Measurements from ENCODE around the gene DDAH2.

DNA sequence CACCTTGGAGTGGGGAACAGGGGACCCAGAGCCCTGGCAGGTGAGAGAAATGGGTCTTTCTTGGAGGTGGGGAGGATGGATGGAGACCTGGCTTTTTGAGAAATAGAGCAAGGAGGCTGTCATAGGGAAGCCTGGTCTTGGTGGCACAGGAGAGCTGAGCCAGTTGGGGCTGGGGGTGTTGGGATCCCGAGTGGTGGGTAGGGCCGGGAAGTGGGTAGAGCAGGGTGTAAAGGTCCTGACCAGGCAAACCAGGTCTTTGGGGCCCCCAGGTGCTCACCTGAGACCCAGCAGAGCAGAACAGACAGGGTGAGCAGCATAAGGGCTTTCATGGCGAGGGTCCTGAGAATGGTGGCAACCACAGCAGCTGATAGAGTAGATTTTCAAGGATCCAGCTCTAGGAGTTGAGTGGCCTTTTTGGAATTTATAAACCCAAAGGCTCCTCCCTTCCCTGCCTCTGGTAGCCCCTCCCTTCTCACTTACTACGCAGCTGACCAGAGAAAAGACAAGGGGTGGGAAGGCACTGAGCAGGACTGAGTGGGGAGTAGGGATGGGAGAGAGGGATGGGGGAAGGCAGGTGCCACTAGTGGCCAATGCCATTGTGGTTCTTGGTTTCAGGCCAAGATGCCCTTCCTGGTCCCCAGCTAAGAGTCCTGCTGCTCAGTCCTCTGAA, 7.6 kb downstream of the DDAH2 start, which contains the start of gene LY6G6C:
- TF ChIP-seq, protein P1, sequence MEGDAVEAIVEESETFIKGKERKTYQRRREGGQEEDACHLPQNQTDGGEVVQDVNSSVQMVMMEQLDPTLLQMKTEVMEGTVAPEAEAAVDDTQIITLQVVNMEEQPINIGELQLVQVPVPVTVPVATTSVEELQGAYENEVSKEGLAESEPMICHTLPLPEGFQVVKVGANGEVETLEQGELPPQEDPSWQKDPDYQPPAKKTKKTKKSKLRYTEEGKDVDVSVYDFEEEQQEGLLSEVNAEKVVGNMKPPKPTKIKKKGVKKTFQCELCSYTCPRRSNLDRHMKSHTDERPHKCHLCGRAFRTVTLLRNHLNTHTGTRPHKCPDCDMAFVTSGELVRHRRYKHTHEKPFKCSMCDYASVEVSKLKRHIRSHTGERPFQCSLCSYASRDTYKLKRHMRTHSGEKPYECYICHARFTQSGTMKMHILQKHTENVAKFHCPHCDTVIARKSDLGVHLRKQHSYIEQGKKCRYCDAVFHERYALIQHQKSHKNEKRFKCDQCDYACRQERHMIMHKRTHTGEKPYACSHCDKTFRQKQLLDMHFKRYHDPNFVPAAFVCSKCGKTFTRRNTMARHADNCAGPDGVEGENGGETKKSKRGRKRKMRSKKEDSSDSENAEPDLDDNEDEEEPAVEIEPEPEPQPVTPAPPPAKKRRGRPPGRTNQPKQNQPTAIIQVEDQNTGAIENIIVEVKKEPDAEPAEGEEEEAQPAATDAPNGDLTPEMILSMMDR (IDR thresholded peaks at IDR 0.05): no peak
- no peak for TF ChIP-seq POLR2A (IDR thresholded peaks at IDR 0.05)
- no peak for TF ChIP-seq POLR2AphosphoS5 (IDR thresholded peaks at IDR 0.05)
